GM10266 (cell line): Measurements from ENCODE around the gene SLC38A7.
A peak's percentile ranks its signal among the peaks of the same experiment; 100 is the strongest.

ENCODE experiments used
- DNase-seq: peaks from one replicate; pipeline ENCODE4 v3.0.0; 2012; ENCODE audit errors: extremely low spot score
- TF ChIP-seq, protein P1 (sequence below): IDR thresholded peaks from 2 replicates; pipeline ENCODE4 v1.5.1; 2012; ENCODE audit warnings: mild to moderate bottlenecking, low read depth; ENCODE audit not compliant: control insufficient read depth, insufficient read depth; ENCODE audit errors: missing control alignments

Gene SLC38A7

DNA sequence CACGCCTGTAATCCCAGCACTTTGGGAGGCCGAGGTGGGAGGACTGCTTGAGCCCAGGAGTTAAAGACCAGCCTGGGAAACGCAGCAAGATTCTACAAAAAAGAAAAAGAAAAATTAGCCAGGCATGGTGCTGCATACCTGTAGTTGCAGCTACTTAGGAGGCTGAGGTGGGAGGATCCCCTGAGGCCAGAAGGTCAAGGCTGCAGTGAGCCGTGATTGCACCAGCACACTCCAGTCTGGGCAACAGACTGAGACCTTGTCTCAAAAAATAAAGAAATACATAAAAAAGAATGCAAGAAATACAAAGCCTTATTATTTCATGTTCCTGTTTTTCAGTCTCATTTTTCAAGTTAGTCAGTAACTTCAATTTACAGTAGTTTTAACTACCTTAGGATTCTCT is 49.1 kb downstream of the SLC38A7 start:
- TF ChIP-seq, protein P1, sequence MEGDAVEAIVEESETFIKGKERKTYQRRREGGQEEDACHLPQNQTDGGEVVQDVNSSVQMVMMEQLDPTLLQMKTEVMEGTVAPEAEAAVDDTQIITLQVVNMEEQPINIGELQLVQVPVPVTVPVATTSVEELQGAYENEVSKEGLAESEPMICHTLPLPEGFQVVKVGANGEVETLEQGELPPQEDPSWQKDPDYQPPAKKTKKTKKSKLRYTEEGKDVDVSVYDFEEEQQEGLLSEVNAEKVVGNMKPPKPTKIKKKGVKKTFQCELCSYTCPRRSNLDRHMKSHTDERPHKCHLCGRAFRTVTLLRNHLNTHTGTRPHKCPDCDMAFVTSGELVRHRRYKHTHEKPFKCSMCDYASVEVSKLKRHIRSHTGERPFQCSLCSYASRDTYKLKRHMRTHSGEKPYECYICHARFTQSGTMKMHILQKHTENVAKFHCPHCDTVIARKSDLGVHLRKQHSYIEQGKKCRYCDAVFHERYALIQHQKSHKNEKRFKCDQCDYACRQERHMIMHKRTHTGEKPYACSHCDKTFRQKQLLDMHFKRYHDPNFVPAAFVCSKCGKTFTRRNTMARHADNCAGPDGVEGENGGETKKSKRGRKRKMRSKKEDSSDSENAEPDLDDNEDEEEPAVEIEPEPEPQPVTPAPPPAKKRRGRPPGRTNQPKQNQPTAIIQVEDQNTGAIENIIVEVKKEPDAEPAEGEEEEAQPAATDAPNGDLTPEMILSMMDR = no peak
- no peak for DNase-seq

DNA sequence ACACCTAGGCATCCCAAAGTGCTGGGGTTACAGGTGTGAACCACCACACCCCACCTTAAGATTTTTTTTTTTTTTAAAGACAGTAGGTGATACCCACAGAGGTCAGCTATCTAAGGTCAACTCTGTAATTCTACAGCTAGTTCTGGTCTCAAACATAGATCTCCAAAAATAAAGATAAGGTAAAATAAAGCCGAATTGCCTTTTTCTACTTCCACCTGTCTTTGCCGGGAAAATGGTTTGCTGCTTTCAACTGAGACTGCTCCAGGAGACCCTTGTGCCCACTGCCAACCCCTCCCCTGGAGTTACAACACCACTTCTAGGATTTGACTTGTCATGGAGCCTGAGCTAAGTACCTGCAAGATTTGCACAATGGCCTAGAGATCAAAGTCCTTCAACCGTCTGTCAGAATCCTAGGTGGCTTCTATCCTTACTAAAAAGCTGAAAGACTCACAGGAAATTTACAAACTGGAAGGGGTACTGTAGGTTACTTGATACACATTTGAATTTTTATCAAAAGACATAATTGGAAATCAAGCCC is 50.2 kb downstream of the SLC38A7 start:
- TF ChIP-seq, protein P1 = no peak
- no peak for DNase-seq

DNA sequence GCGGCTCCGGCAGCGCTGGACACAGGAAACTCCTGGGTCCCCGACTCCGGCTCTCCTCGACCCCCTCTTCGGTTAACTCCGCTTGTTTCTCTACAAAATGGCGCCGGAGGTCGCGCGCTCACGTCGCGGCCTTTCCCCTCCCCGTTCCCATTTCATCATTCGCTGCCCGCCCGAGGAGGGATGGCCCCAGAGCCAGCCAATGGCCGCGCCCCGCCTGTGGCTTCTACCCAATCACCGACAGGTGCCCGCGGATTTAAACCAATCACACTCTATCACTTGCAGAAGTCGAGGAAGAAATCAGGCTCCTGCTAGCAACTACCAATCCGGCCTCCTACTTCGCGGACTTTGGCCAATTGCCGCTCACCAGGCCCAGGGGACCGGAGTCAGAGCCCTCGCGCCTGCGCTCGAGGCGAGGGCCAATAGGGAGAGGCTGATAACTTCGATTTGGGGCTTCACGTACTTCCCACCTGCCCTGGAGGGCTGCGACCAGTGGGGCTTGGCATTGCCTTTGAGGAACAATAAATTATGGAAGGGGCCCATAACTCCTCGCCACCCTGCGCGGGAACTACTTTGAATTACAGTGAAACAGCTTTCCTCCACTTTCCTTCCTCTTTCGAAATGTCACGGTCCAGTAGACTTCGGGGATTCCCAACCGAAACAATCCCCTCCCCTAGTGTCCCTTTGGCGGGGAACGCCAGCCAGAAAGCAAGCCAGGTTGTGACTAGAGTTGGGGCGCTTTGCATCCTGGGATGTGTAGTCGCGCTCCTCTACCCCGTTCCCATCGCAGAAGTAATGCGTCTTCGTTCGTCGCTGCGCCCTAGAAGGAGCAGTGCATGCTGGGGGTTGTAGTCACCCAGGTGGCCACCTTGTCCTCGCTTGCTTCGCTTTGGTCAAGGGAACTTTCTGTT is 54.6 kb downstream of the SLC38A7 start, which contains the start of gene CNOT1:
TSS of gene CNOT1 (minus strand) at position 94 of the 908 bp plus-strand sequence. CDS start 30,489 bp downstream, outside the sequence.
- peak; percentile 88 for DNase-seq
- TF ChIP-seq, protein P1 = no peak

DNA sequence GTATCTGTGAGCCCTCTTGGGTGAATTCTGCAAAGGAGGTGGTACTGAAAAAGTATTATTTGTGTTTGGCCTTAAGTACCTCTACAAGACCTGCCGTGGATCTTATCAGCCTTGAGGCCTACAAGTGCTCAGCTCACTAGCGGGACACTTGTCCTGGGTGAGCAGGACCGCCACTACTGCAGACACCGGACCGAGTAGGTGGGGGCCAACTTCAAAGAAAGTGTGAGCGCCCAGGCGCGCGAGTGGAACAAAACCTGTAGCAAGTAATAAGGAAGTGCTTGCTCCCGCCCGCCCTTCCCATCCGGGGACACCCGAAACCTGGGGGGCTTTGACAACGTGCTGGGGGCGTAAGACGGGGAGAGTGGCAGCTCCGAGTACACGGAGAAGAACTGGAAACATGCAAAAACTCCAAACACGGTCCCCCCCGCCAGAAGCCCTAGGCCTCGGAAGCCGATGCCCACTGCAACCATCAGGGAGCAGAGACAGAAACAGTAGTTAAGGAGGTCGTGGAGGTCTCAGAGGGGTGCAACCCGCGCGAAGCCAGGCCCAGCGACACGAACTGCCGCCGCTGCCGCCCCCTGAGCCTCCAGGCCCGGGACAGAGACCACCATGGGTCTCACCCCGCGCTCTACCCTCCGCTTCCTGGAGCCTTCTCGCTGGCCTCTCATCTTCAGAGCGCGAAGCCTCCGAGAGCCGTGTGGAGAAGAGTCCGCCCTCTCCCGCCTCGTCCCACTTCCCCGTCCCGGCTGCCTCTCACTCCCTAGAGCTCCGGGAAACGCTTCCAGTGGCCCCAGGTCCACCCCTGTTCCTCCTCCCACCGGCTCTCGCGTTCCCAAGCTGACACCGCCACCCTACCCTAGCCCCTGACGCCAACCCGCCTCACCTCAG is 55.5 kb downstream of the SLC38A7 start:
- DNase-seq = no peak

DNA sequence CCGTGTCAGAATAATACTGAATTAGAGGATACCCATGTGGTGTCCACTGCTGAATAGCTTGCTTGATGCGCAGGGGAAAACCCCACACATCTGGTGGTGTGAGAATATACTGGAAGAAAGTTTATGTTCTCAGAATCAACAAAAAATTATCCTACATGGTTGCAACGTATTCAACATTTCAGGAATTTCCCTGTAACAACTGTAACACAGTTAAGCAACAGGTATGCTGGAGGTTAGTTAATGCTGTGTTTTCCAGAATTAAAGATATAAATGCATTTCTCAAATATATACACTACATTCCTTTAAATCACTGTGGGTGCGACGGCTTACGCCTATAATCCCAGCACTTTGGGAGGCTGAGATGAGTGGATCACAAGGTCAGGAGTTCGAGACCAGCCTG is 60.4 kb downstream of the SLC38A7 start:
- TF ChIP-seq, protein P1 = no peak
- no peak for DNase-seq

More for the DNA sequence above, 55.5 kb downstream of the SLC38A7 start:
- TF ChIP-seq, protein P1 = no peak

DNA sequence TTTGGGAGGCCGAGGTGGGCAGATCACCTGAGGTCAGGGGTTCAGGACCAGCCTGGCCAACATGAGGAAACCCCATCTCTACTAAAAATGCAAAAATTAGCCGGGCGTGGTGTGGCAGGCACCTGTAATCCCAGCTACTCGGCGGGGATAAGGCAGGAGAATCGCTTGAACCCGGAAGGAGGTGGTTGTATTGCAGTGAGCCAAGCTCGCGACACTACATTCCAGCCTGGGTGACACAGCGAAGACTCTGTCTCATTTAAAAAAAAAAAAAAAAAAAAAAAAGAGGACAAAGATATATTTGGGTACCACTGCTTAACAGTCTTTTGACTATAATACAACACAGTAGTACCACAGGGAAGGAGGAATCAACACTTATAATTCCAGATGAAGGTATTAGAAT is 64.2 kb downstream of the SLC38A7 start:
- TF ChIP-seq, protein P1 = no peak
- DNase-seq = no peak
